Measurements from ENCODE around the gene SUMF2. TPM values are rescaled to one million over a fixed set of nuclear protein-coding genes. Genes with fewer than 3 reads are reported as not detected.
"Not testable (repeated sequence)": the region's sequence is repeated elsewhere in the genome, so short reads cannot be mapped to it uniquely, and the experiment has no call there.

Gene SUMF2
- total RNA-seq, 1 donor from 2014 or later, result 202 TPM

GRCh38 chr7:56028942-56029630, 35.0 kb upstream of the SUMF2 start:
- Mint-ChIP-seq H3K27me3 (ENCODE audit: unreplicated experiment) (no peaks in the 10 kb centered on the region), H3K36me3 (ENCODE audit: unreplicated experiment) (peaks cover 16% of the 10 kb centered on the region)

GRCh38 chr7:56030340-56030739, 33.7 kb upstream of the SUMF2 start:
- DNase-seq (ENCODE audit: extremely low spot score, unreplicated experiment), result no peak
- no peak overlapping the region for H3K4me3 Mint-ChIP-seq (ENCODE audit: unreplicated experiment)
- no peak overlapping the region for H3K27ac Mint-ChIP-seq (ENCODE audit: unreplicated experiment)
- peaks cover 19% of the 10 kb centered on the region for H3K4me1 Mint-ChIP-seq (ENCODE audit: unreplicated experiment)
- no peak for TF ChIP-seq CTCF (IDR thresholded peaks at IDR 0.05)
- H3K27me3 Mint-ChIP-seq (ENCODE audit: unreplicated experiment), result no peaks in the 10 kb centered on the region
- H3K9me3 Mint-ChIP-seq (ENCODE audit: unreplicated experiment), result no peaks in the 10 kb centered on the region
- peaks cover 12% of the 10 kb centered on the region for H3K36me3 Mint-ChIP-seq (ENCODE audit: unreplicated experiment)

More at GRCh38 chr7:56028942-56029630, 35.0 kb upstream of the SUMF2 start:
- H3K4me1 Mint-ChIP-seq (ENCODE audit: unreplicated experiment), result peaks cover 19% of the 10 kb centered on the region
- TF ChIP-seq CTCF (IDR thresholded peaks at IDR 0.05), result no peak
- DNase-seq (ENCODE audit: extremely low spot score, unreplicated experiment), result no peak
- H3K9me3 Mint-ChIP-seq (ENCODE audit: unreplicated experiment), result no peaks in the 10 kb centered on the region
- no peak overlapping the region for H3K4me3 Mint-ChIP-seq (ENCODE audit: unreplicated experiment)
- no peak overlapping the region for H3K27ac Mint-ChIP-seq (ENCODE audit: unreplicated experiment)

DNA sequence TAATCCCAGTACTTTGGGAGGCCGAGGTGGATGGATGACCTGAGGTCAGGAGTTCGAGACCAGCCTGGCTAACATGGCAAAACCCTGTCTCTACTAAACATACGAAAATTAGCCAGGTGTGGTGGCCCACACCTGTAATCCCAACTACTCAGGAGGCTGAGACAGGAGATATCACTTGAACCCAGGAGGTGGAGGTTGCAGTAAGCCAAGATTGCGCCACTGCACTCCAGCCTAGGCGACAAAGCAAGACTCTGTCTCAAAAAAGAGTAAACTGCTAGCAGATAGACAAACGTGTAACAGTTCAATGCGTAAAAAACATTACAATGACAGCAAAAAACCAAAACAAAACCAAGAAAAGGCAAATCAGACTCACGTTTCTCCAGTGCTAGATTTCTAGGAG, 32.5 kb upstream of the SUMF2 start:
- not testable (repeated sequence) for H3K4me3 Mint-ChIP-seq (ENCODE audit: unreplicated experiment); H3K27me3 Mint-ChIP-seq (ENCODE audit: unreplicated experiment); H3K36me3 Mint-ChIP-seq (ENCODE audit: unreplicated experiment); DNase-seq (ENCODE audit: extremely low spot score, unreplicated experiment); H3K9me3 Mint-ChIP-seq (ENCODE audit: unreplicated experiment); H3K27ac Mint-ChIP-seq (ENCODE audit: unreplicated experiment)
- H3K4me1 Mint-ChIP-seq (ENCODE audit: unreplicated experiment), result peaks cover 19% of the 10 kb centered on the region

DNA sequence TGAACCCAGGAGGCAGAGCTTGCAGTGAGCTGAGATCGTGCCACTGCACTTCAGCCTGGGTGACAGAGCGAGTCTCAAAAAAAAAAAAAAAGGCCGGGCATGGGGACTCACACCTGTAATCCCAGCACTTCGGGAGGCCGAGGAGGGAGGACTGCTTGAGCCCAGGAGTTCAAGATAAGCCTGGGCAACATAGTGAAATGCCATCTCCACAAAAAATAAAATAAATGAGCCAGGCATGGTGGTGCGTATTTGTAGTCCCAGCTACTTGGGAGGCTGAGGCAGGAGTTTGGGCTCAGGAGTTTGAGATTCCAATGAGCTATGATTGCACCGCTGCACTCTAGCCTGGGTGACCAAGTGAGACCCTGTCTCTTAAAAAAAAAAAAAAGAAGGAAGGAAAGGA, 31.5 kb upstream of the SUMF2 start:
- not testable (repeated sequence) for DNase-seq (ENCODE audit: extremely low spot score, unreplicated experiment); H3K9me3 Mint-ChIP-seq (ENCODE audit: unreplicated experiment); H3K36me3 Mint-ChIP-seq (ENCODE audit: unreplicated experiment); H3K27ac Mint-ChIP-seq (ENCODE audit: unreplicated experiment); H3K27me3 Mint-ChIP-seq (ENCODE audit: unreplicated experiment)
- H3K4me3 Mint-ChIP-seq (ENCODE audit: unreplicated experiment), result peak overlapping the region; percentile 62
- peaks cover 19% of the 10 kb centered on the region for H3K4me1 Mint-ChIP-seq (ENCODE audit: unreplicated experiment)

DNA sequence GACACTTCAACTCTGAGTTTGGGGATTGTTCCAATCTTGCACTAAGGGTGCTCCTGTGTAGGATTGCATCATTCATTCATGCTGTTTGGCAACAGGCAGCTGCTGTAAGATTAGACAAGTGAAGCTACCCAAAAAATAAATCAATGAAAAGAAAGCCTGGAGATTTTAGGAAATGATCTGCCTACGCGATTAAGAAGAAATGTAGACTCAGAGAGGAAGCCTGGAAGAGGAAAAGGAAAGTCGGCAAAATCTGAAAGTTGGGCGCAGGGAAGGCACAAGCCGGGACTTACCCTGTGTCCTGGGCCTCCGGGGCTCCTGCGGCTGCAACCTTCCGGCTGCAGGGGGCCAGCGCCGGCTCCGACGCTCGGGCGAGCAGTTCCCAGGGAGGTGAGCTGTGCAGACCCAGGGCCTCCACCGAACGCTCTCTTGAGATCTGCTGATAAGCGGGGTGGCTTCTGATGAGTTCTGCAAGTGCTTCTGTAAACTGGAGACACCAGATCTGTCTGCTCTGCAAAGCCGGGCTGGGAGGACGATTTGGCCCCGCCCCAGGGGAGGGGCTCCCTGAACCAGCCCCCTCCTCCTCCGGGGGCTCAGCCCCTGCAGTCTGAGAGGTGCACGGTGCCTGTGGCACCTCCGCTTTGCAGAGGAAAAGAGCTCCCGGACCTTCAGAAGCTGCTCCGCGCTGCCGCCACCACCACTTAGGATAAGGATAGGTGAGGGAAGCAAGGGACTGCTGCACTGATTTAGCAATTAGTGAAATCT, 30.2 kb upstream of the SUMF2 start:
- Mint-ChIP-seq H3K4me1 (ENCODE audit: unreplicated experiment) (peaks cover 19% of the 10 kb centered on the region), H3K27ac (ENCODE audit: unreplicated experiment) (peak overlapping the region; percentile 85)
- peak; percentile 86 for DNase-seq (ENCODE audit: extremely low spot score, unreplicated experiment)

More for the DNA sequence above, 30.2 kb upstream of the SUMF2 start:
- Mint-ChIP-seq H3K9me3 (ENCODE audit: unreplicated experiment) (no peaks in the 10 kb centered on the region), H3K4me3 (ENCODE audit: unreplicated experiment) (peak overlapping the region; percentile 85), H3K27me3 (ENCODE audit: unreplicated experiment) (no peaks in the 10 kb centered on the region), H3K36me3 (ENCODE audit: unreplicated experiment) (peaks cover 9% of the 10 kb centered on the region)
- peak; percentile 40 for TF ChIP-seq CTCF (IDR thresholded peaks at IDR 0.05)
